ENCODE data around the gene PTCH2.
"Not testable (repeated sequence)": the region's sequence is repeated elsewhere in the genome, so short reads cannot be mapped to it uniquely, and the experiment has no call there.

The PTCH2 gene

GRCh38 chr1:44819196-44819607 is 23.9 kb downstream of the PTCH2 start:
- no peak for DNase-seq

- DNase-seq: no peak
Observed at GRCh38 chr1:44817771-44818495, 25.1 kb downstream of the PTCH2 start.

GRCh38 chr1:44817307-44817706 is 25.7 kb downstream of the PTCH2 start:
- DNase-seq: no peak

GRCh38 chr1:44815926-44816325 is 27.1 kb downstream of the PTCH2 start:
- DNase-seq: not testable (repeated sequence)

- DNase-seq: no peak
Observed at GRCh38 chr1:44812822-44813543, 30.1 kb downstream of the PTCH2 start.

- no peak for DNase-seq
Observed at GRCh38 chr1:44811234-44811633, 31.8 kb downstream of the PTCH2 start.

GRCh38 chr1:44810762-44811105 is 32.3 kb downstream of the PTCH2 start:
- DNase-seq: not testable (repeated sequence)

DNA sequence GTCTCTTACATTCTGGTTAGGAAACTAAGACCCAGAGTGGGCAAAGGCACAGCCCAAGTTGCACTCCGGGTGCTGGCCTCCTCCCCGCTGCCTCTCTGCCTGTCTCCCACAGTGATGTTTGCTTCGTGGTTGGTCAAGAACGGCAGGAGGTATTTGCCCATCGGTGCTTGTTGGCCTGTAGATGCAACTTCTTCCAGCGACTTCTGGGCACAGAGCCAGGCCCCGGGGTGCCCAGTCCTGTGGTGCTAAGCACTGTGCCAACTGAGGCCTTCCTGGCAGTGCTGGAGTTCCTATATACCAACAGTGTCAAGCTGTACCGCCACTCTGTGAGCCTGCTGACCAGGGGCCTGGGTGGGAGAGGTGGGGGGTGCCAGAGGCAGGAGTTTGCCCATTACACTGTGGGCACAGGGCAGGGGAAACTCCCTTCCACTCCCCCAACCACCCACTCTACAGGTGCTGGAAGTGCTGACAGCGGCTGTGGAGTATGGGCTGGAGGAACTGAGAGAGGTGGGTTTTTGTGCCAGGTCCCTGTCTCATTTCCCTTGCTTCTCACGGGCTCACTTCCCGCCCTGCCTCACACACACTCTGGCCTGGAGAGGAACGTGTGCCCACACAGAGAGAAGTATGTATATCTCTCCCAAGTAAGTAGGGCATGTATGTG is 32.8 kb downstream of the PTCH2 start:
- DNase-seq: no peak

GRCh38 chr1:44808938-44809917 is 33.8 kb downstream of the PTCH2 start:
- no peak for DNase-seq

DNA sequence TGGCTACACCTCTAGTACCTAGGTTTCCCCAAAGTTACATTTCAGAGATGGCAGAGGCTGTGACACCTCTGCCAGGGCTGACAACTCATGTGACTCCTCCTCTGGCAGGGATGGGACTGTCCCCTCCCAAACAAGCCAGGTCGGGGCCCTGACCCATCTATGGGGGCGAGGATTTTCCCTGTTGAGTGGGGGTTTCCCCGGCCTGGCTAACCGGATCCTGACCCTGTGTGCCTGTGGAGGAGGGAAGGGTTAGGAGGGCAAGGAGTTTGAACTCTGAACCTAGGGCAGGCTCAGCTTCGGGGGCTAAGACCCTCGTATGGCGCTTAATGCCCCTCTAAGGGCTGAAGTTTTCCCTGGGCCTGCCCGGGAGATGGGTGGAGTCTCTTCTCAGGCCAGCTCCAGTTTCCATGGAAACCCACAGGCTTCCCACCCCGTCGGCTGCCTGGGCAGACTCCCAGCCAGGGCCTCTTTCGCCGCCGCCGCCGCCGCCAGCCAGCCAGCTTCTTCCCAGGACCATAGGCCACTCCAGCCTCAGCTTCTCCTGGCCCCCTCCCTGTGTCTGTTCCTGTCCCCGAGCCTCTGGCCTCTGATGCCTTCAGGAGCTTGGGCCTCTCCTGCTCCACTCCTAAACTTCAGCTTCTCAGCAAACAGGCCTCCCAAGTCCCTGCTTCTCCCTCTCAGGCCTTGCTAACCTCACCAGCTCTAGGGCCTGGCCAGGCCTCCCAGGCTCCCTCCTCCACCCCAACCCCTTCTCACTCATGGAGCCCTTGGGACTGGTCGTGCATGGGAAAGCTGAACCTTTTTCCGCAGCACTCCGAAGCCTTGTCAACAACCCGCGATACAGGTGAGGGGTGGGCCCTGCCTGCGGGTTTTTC is 34.8 kb downstream of the PTCH2 start, which contains the start of gene BTBD19:
BTBD19 (plus strand) TSS at position 461 of the 875 bp plus-strand sequence; CDS start at position 759, 298 bp downstream.
- no peak for DNase-seq

GRCh38 chr1:44807364-44808062 is 35.5 kb downstream of the PTCH2 start:
- no peak for DNase-seq

DNA sequence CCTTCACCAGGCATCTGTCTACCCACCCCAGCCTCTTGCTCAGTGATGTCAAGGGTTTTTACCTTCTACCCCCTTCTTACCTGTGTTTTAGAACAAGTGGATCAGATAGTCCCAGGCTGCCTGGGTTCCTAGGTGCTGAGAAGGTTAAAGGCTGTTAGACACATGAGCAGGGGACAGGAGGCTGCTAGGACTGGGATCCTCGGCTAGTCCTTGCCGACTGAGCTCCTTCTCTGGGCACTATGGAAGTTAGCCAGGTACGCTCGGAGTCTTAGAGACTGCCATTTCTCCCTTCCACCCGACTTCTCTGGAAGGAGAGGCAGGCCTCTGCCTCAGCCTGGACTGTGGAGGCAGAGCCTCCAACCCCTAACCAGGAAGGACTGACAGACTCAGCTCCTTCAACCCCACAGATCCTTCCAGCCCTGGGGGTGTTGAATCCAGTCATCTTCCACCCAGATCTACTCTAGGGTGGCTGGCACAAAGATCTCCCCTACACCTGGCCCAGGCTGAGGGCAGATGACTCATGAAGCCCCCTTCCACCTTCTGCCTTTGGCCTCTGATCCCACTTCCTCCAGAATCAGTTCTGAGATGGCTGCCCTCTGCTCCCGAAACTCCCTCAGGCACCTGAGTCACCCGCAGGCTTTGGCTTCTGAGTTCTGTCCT is 36.2 kb downstream of the PTCH2 start, which contains the start of gene DYNLT4:
DYNLT4 (minus strand) TSS at position 648 of the 660 bp plus-strand sequence. CDS start 683 bp downstream, outside the sequence.
- no peak for DNase-seq

GRCh38 chr1:44806025-44806703 is 36.9 kb downstream of the PTCH2 start:
- DNase-seq: no peak

DNA sequence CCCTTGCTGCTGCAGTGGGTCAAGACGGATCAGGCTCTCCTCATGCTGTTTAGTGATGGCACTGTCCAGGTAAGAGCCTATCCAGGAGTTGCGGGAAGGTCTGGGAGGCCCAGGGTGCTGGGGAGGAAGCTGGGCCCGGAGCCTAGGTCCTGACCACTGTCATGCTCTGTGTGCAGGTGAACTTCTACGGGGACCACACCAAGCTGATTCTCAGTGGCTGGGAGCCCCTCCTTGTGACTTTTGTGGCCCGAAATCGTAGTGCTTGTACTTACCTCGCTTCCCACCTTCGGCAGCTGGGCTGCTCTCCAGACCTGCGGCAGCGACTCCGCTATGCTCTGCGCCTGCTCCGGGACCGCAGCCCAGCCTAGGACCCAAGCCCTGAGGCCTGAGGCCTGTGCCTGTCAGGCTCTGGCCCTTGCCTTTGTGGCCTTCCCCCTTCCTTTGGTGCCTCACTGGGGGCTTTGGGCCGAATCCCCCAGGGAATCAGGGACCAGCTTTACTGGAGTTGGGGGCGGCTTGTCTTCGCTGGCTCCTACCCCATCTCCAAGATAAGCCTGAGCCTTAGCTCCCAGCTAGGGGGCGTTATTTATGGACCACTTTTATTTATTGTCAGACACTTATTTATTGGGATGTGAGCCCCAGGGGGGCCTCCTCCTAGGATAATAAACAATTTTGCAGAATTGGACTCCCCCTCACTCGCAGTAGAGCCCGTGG is 37.6 kb downstream of the PTCH2 start:
- DNase-seq: no peak

DNA sequence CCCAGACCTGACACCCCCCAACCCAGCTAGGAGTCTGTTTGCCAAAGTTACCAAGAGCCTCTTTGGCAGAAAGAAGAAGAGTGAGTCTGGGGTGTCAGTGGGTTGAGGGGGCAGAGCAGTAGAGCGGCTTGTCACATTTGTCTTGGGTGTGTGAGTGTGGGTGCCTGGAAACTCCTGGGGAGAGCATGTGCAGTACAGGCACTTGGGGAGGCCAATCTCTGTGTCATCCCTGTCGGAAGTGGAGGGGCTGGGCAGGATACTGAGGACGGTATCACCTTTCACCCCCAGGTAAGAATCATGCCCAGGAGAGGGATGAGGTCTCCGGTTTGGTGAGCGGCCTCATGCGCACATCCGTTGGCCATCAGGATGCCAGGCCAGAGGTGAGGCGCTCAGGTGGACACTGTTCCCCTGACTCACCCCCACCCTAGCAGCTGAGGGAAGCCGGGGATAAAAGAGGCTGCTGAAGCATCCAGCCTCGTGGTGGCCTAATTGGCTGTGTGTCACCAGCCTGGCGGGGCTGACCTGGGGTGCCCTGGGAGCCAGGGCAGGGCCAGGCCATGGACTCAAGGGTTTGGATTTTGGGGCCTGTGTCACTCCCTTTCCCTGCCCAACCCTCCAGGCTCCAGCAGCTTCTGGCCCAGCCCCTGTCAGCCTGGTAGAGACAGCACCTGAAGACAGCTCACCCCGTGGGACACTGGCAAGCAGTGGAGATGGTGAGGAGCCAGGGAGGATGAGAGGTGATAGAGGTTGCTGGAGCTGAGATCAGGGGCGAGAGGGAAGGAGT is 39.5 kb downstream of the PTCH2 start:
- DNase-seq: no peak

GRCh38 chr1:44803062-44803311 is 40.1 kb downstream of the PTCH2 start:
- DNase-seq: no peak

DNA sequence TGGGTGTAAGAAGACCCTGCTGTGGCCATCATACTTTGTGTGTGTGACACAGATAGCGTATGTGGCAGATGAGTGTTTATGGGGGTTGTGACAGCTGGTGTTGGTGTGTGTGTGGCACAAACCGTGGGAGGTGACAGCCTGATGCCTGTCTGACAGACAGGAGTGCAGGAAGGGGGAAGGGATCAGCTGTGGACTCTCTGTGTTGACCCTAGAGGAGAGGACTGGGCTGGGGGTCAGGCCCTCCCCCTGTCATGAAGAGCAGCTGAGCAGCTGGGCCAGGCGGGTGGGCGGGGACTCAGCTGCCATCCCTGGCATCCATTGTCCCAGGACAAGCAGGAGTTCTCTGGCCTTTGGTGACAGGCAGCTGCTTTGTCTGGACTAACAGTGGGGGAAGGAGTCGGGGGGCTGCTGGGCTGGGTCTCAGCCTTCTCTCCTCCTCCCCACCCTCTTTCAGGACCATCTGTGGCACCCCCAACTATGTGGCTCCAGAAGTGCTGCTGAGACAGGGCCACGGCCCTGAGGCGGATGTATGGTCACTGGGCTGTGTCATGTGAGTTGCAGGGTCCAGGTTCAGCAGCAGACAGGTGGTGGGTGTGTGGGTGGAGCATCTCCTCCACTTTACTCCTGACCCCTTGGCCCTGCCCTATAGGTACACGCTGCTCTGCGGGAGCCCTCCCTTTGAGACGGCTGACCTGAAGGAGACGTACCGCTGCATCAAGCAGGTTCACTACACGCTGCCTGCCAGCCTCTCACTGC is 40.6 kb downstream of the PTCH2 start:
- DNase-seq: no peak

Data from NCI-H1436 treated with DMSO at 0.1 percent for 48 hours (cell line).